ENCODE measurements around the gene TMOD2.

DNA sequence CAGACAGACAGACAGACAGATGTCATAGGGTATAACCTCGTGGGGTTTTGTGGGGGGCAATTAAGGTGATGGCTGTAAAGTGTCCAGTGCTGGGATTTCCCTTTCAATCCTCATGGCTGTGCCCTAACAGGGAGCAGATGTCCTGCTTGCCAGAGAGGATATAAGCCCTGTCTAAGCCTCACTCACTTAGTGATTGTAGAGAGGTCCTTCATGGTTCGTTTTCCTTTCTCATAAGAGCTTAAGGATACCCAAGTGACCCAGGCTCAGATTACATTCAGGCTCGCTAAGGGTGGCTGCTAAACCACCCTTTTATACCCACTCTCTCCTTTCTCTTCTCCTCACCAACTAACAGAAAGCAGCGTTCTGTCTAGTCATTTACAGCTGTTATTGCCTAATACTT, 33.2 kb upstream of the TMOD2 start:
- TF ChIP-seq, protein P1, sequence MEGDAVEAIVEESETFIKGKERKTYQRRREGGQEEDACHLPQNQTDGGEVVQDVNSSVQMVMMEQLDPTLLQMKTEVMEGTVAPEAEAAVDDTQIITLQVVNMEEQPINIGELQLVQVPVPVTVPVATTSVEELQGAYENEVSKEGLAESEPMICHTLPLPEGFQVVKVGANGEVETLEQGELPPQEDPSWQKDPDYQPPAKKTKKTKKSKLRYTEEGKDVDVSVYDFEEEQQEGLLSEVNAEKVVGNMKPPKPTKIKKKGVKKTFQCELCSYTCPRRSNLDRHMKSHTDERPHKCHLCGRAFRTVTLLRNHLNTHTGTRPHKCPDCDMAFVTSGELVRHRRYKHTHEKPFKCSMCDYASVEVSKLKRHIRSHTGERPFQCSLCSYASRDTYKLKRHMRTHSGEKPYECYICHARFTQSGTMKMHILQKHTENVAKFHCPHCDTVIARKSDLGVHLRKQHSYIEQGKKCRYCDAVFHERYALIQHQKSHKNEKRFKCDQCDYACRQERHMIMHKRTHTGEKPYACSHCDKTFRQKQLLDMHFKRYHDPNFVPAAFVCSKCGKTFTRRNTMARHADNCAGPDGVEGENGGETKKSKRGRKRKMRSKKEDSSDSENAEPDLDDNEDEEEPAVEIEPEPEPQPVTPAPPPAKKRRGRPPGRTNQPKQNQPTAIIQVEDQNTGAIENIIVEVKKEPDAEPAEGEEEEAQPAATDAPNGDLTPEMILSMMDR (conservative IDR thresholded peaks at IDR 0.05 in 1 of 2, IDR thresholded peaks at IDR 0.05 in 1 of 2; ENCODE audit: low read depth in 1 of 2, low read length in 2 of 2) = no peak
- no peak for TF ChIP-seq EZH2 (IDR thresholded peaks at IDR 0.05; ENCODE audit: low read length, missing control alignments)

All from fibroblast of lung (primary cell).